HG03565 (cell line): ENCODE measurements around the gene PHIP.
"Not testable (repeated sequence)": the region's sequence is repeated elsewhere in the genome, so short reads cannot be mapped to it uniquely, and the experiment has no call there.

Experiments used
- ATAC-seq: cut with Tn5 transposase; IDR thresholded peaks from one replicate; pipeline ENCODE4 v1.9.1; 2021; ENCODE audit warnings: mild to moderate bottlenecking, moderate library complexity; ENCODE audit not compliant: unreplicated experiment

Gene PHIP

GRCh38 chr6:79078075-79078969, at the start of gene PHIP:
Gene PHIP (minus strand): TSS chr6:79078254. CDS start chr6:79078068, 186 bp downstream.
- ATAC-seq, result peak; percentile 40

- ATAC-seq, result no peak
Measured at GRCh38 chr6:79127660-79128059, 49.6 kb upstream of the PHIP start.

- no peak for ATAC-seq
Measured at GRCh38 chr6:79119217-79119616, 41.2 kb upstream of the PHIP start.

GRCh38 chr6:79117752-79118151, 39.7 kb upstream of the PHIP start:
- no peak for ATAC-seq

- no peak for ATAC-seq
Measured at GRCh38 chr6:79115553-79116182, 37.6 kb upstream of the PHIP start.

- no peak for ATAC-seq
Measured at GRCh38 chr6:79111549-79111948, 33.5 kb upstream of the PHIP start.

- ATAC-seq, result no peak
Measured at GRCh38 chr6:79101164-79101563, 23.1 kb upstream of the PHIP start.

GRCh38 chr6:79100304-79100703, 22.2 kb upstream of the PHIP start:
- no peak for ATAC-seq

- ATAC-seq, result no peak
Measured at GRCh38 chr6:79094938-79095337, 16.9 kb upstream of the PHIP start.

GRCh38 chr6:79091801-79092200, 13.7 kb upstream of the PHIP start:
- ATAC-seq, result not testable (repeated sequence)

- no peak for ATAC-seq
Measured at GRCh38 chr6:79089552-79090404, 11.7 kb upstream of the PHIP start.

GRCh38 chr6:79084693-79085092, 6.6 kb upstream of the PHIP start:
- no peak for ATAC-seq

- ATAC-seq, result no peak
Measured at GRCh38 chr6:79082304-79082703, 4.2 kb upstream of the PHIP start.

GRCh38 chr6:79081663-79082062, 3.6 kb upstream of the PHIP start:
- no peak for ATAC-seq

- ATAC-seq, result no peak
Measured at GRCh38 chr6:79079561-79080041, 1.5 kb upstream of the PHIP start.

- ATAC-seq, result peak; percentile 8
Measured at GRCh38 chr6:79077715-79078074, 359 bp downstream of the PHIP start.

GRCh38 chr6:79076782-79077641, 1.0 kb downstream of the PHIP start:
- peak; percentile 47 for ATAC-seq

- no peak for ATAC-seq
Measured at GRCh38 chr6:79076160-79076559, 1.9 kb downstream of the PHIP start.

GRCh38 chr6:79073888-79074287, 4.2 kb downstream of the PHIP start:
- no peak for ATAC-seq

GRCh38 chr6:79072640-79073181, 5.3 kb downstream of the PHIP start:
- peak; percentile 33 for ATAC-seq
